ENCODE results near the gene KDM5C.

Gene KDM5C

GRCh38 chrX:53251307-53251706 is 26.3 kb upstream of the KDM5C start:
- DNase-seq (ENCODE audit: low read depth in 2 of 3, low spot score in 2 of 3), result no peak

GRCh38 chrX:53250556-53250955 is 25.5 kb upstream of the KDM5C start:
- DNase-seq (ENCODE audit: low read depth in 2 of 3, low spot score in 2 of 3), result no peak

- no peak for DNase-seq (ENCODE audit: low read depth in 2 of 3, low spot score in 2 of 3)
Measured at GRCh38 chrX:53249408-53250042, 24.5 kb upstream of the KDM5C start.

GRCh38 chrX:53247928-53248327 is 22.9 kb upstream of the KDM5C start:
- no peak for DNase-seq (ENCODE audit: low read depth in 2 of 3, low spot score in 2 of 3)

GRCh38 chrX:53246231-53246630 is 21.2 kb upstream of the KDM5C start:
- no peak for DNase-seq (ENCODE audit: low read depth in 2 of 3, low spot score in 2 of 3)

- no peak for DNase-seq (ENCODE audit: low read depth in 2 of 3, low spot score in 2 of 3)
Measured at GRCh38 chrX:53244610-53245009, 19.6 kb upstream of the KDM5C start.

GRCh38 chrX:53242310-53242709 is 17.3 kb upstream of the KDM5C start:
- DNase-seq (ENCODE audit: low read depth in 2 of 3, low spot score in 2 of 3), result no peak

- DNase-seq (ENCODE audit: low read depth in 2 of 3, low spot score in 2 of 3), result no peak
Measured at GRCh38 chrX:53241558-53241957, 16.6 kb upstream of the KDM5C start.

- peak in 2 of 3 experiments; percentile 40 to 42 for DNase-seq (ENCODE audit: low read depth in 2 of 3, low spot score in 2 of 3)
Measured at GRCh38 chrX:53239474-53239873, 14.5 kb upstream of the KDM5C start.

- no peak for DNase-seq (ENCODE audit: low read depth in 2 of 3, low spot score in 2 of 3)
Measured at GRCh38 chrX:53237056-53237455, 12.0 kb upstream of the KDM5C start.

- no peak for DNase-seq (ENCODE audit: low read depth in 2 of 3, low spot score in 2 of 3)
Measured at GRCh38 chrX:53236025-53236679, 11.1 kb upstream of the KDM5C start.

- DNase-seq (ENCODE audit: low read depth in 2 of 3, low spot score in 2 of 3), result no peak
Measured at GRCh38 chrX:53235566-53235965, 10.6 kb upstream of the KDM5C start.

GRCh38 chrX:53234484-53234883 is 9.5 kb upstream of the KDM5C start:
- DNase-seq (ENCODE audit: low read depth in 2 of 3, low spot score in 2 of 3), result no peak

- no peak for DNase-seq (ENCODE audit: low read depth in 2 of 3, low spot score in 2 of 3)
Measured at GRCh38 chrX:53233536-53233935, 8.5 kb upstream of the KDM5C start.

- DNase-seq (ENCODE audit: low read depth in 2 of 3, low spot score in 2 of 3), result no peak
Measured at GRCh38 chrX:53230116-53230515, 5.1 kb upstream of the KDM5C start.

- no peak for DNase-seq (ENCODE audit: low read depth in 2 of 3, low spot score in 2 of 3)
Measured at GRCh38 chrX:53227224-53227765, 2.3 kb upstream of the KDM5C start.

- peak in 1 of 3 experiments; percentile 21 for DNase-seq (ENCODE audit: low read depth in 2 of 3, low spot score in 2 of 3)
Measured at GRCh38 chrX:53223955-53224859, 800 bp downstream of the KDM5C start.

GRCh38 chrX:53223068-53223693 is 1.8 kb downstream of the KDM5C start:
- DNase-seq (ENCODE audit: low read depth in 2 of 3, low spot score in 2 of 3), result no peak

GRCh38 chrX:53211391-53211978 is 13.5 kb downstream of the KDM5C start:
- no peak for DNase-seq (ENCODE audit: low read depth in 2 of 3, low spot score in 2 of 3)

GRCh38 chrX:53196678-53197077 is 28.3 kb downstream of the KDM5C start:
- DNase-seq (ENCODE audit: low read depth in 2 of 3, low spot score in 2 of 3), result no peak

GRCh38 chrX:53195401-53195800 is 29.6 kb downstream of the KDM5C start:
- DNase-seq (ENCODE audit: low read depth in 2 of 3, low spot score in 2 of 3), result no peak
